GM23248 (cell line): ENCODE measurements around the gene RNF214. TPM values are rescaled to one million over a fixed set of nuclear protein-coding genes. Genes with fewer than 3 reads are reported as not detected.
A peak's percentile ranks its signal among the peaks of the same experiment; 100 is the strongest.

Experiments used
- DNase-seq: peaks from one replicate; pipeline ENCODE4 v3.0.0-alpha.2; 2015
- H2AFZ ChIP-seq: fragments of 200-600 bp; sonication (generic); 2 replicates; pipeline ENCODE4 v1.6.1; 2016; ENCODE audit warnings: antibody characterized with exemption
- H3F3A ChIP-seq: fragments of 200-600 bp; sonication (generic); 2 replicates; pipeline ENCODE4 v1.6.1; 2016; ENCODE audit warnings: mild to moderate bottlenecking, antibody characterized with exemption, mixed run types; ENCODE audit not compliant: insufficient read depth
- H3K27ac ChIP-seq: fragments of 200-600 bp; sonication (generic); 2 replicates; pipeline ENCODE4 v1.5.1; 2016; ENCODE audit warnings: mild to moderate bottlenecking
- H3K27me3 ChIP-seq: fragments of 200-600 bp; sonication (generic); replicated peaks from 2 replicates; pipeline ENCODE4 v1.6.1; 2016; ENCODE audit warnings: mild to moderate bottlenecking; ENCODE audit not compliant: insufficient read depth
- H3K36me3 ChIP-seq: fragments of 200-600 bp; sonication (generic); 2 replicates; pipeline ENCODE4 v1.6.1; 2016; ENCODE audit warnings: low read depth, mild to moderate bottlenecking
- H3K4me1 ChIP-seq: fragments of 200-600 bp; sonication (generic); 2 replicates; pipeline ENCODE4 v1.6.1; 2016; ENCODE audit warnings: mild to moderate bottlenecking; ENCODE audit not compliant: insufficient read depth
- H3K4me2 ChIP-seq: fragments of 200-600 bp; sonication (generic); one replicate; pipeline ENCODE4 v1.6.1; 2016; ENCODE audit warnings: mild to moderate bottlenecking; ENCODE audit not compliant: unreplicated experiment
- H3K4me3 ChIP-seq: fragments of 200-600 bp; sonication (generic); 2 replicates; pipeline ENCODE4 v1.5.1; 2016; ENCODE audit warnings: mild to moderate bottlenecking
- H3K79me2 ChIP-seq: fragments of 200-600 bp; sonication (generic); 2 replicates; pipeline ENCODE4 v1.6.1; 2016; ENCODE audit warnings: mild to moderate bottlenecking; ENCODE audit not compliant: insufficient read depth
- H3K9ac ChIP-seq: fragments of 200-600 bp; sonication (generic); 2 replicates; pipeline ENCODE4 v1.6.1; 2016; ENCODE audit warnings: mild to moderate bottlenecking
- H3K9me2 ChIP-seq: fragments of 200-600 bp; sonication (generic); 2 replicates; pipeline ENCODE4 v1.6.1; 2016; ENCODE audit warnings: mixed run types, mild to moderate bottlenecking, moderate library complexity; ENCODE audit not compliant: insufficient read depth
- H3K9me3 ChIP-seq: fragments of 200-600 bp; sonication (generic); one replicate; pipeline ENCODE4 v1.6.1; 2017; ENCODE audit warnings: low read depth
- H4K20me1 ChIP-seq: fragments of 200-600 bp; sonication (generic); 2 replicates; pipeline ENCODE4 v1.6.0; 2016; ENCODE audit not compliant: insufficient read depth
- EZH2 ChIP-seq: fragments of 200-600 bp; sonication (generic); IDR thresholded peaks from 2 replicates; pipeline ENCODE4 v1.6.1; 2018; ENCODE audit warnings: antibody characterized with exemption, mild to moderate bottlenecking; ENCODE audit not compliant: insufficient read depth, poor library complexity, severe bottlenecking
- EZH2phosphoT487 ChIP-seq: fragments of 200-600 bp; sonication (generic); IDR thresholded peaks from 2 replicates; pipeline ENCODE4 v1.6.1; 2018; ENCODE audit warnings: antibody characterized with exemption, moderate library complexity, mild to moderate bottlenecking, low read depth; ENCODE audit not compliant: insufficient read depth
- WGBS, 2 experiments: methylation state at CpG; one replicate each; pipeline ENCODE4 v1.1.6; 2015 to 2017; ENCODE audit warnings: low lambda C conversion rate in 2 of 2, low coverage in 1 of 2; ENCODE audit errors: missing lambda C conversion rate in 2 of 2; 5-methylcytosine and 5-hydroxymethylcytosine counted together
- in situ Hi-C: fragments of 300-500 bp; cut with MboI; formaldehyde crosslinking; loops from 2 replicates; pipeline ENCODE4 v1.15.0; 2020
- polyA plus RNA-seq: library from polyadenylated mRNA; unstranded; fragments of >200 nt; fragmentation: Nextera tagmentation; extraction: Ambion mirVana; gene quantifications from 2 replicates; pipeline ENCODE4 v1.2.1, GENCODE V29; 2016
- total RNA-seq: library from RNA; depleted of rRNA; stranded (reverse); fragments of >200 nt; shearing (Covaris generic); gene quantifications from 2 replicates; pipeline ENCODE4 v1.2.3, GENCODE V29; 2014

RNF214 gene
- total and polyA plus RNA-seq, 2 experiments from 2014 or later = 5.8 to 11.3 TPM

DNA sequence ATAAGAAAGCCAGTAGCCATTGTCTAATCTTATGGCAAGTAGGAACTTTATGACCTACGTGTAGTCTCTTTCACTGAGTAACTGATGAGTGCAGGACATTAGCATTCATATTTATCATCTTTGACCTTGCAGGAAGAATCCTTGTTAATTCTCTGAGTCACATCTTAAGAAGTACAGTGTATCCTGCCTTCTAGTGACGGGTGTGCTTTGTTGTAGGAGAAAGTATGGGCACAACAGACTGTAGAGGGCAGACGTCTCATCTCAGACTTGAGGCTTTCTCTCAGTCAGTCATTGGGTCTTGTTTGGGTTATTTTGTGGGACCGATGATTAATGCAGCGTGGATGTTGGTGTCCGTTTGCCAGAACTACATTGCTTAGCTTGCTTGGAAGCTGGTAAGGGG lies 6.8 kb downstream of the RNF214 start:
- Histone ChIP-seq H3K27me3 (no peaks in the 10 kb centered on the region), H3K36me3 (peaks cover 8% of the 10 kb centered on the region; the same call in 1 of the 2 replicates), H3F3A (peaks cover 24% of the 10 kb centered on the region), H3K79me2 (peaks cover 17% of the 10 kb centered on the region), H3K4me1 (peaks cover 13% of the 10 kb centered on the region), H3K4me3 (no peak overlapping the region), H3K9ac (peak overlapping the region; percentile 67), H4K20me1 (no peaks in the 10 kb centered on the region), H2AFZ (no peak overlapping the region), H3K9me2 (no peaks in the 10 kb centered on the region), H3K9me3 (no peaks in the 10 kb centered on the region), H3K4me2 (peak overlapping the region; percentile 62), H3K27ac (peak overlapping the region; percentile 90)
- in situ Hi-C loops = no loop called here
- 1 to 3% methylated on average over 6 of the region's 6 CpGs for WGBS, 2 experiments
- TF ChIP-seq EZH2phosphoT487 (no peak), EZH2 (no peak)
- peak; percentile 97 for DNase-seq

DNA sequence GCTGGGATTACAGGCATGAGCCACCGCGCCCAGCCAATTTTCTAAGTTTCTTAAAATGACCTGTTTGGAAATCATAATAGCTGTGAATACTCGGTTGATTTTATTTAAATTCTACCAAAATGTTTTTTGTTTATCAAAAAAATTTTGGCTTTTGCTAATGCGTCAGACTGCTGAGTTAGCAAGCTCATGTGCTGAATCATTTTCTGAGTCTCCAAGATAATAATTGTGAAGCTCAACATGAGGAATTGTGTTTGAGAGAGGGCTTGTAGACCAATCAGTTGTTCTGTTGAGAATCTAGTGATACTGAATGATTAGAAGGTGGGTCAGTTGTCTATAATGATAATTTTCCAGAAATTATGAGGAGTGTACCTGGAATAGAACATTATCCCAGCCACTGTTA lies 15.9 kb downstream of the RNF214 start:
- H3K4me2 ChIP-seq = no peak overlapping the region
- no peak for TF ChIP-seq EZH2
- no peak for TF ChIP-seq EZH2phosphoT487
- no peaks in the 10 kb centered on the region for H3K9me2 ChIP-seq
- no peak for DNase-seq
- H3K9me3 ChIP-seq = no peaks in the 10 kb centered on the region
- H3F3A ChIP-seq = no peaks in the 10 kb centered on the region
- no peaks in the 10 kb centered on the region for H4K20me1 ChIP-seq
- WGBS, 2 experiments = 99 to 100% methylated on average over 4 of the region's 4 CpGs
- H2AFZ ChIP-seq = no peak overlapping the region
- H3K27ac ChIP-seq = no peak overlapping the region
- H3K9ac ChIP-seq = no peak overlapping the region
- peaks cover 28% of the 10 kb centered on the region for H3K36me3 ChIP-seq
- no peaks in the 10 kb centered on the region for H3K4me1 ChIP-seq
- H3K27me3 ChIP-seq = no peaks in the 10 kb centered on the region
- H3K79me2 ChIP-seq = no peaks in the 10 kb centered on the region
- no peak overlapping the region for H3K4me3 ChIP-seq
- in situ Hi-C loops = no loop called here

DNA sequence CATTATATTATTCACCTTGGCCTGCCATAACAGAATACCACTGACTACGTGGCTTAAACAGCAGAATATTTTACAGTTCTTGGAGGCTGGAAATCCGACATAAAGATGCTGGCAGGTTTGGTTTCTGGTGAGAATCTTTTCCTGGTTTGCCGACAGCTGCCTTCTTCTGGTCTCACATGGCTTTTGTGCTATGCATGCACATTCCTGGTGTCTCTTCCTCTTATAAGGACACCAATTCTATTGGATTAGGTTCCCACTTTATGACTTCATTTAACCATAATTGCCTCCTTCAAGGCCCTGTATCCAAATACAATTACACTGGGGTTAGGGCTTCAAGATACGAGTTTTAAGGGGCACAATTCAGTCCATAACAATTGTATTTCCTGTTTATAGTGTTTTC lies 17.1 kb downstream of the RNF214 start:
- TF ChIP-seq EZH2phosphoT487 (no peak), EZH2 (no peak)
- no peak for DNase-seq
- Histone ChIP-seq H3K36me3 (peaks cover 33% of the 10 kb centered on the region), H3K4me2 (no peak overlapping the region), H3K79me2 (no peaks in the 10 kb centered on the region), H3K27ac (no peak overlapping the region), H3F3A (no peaks in the 10 kb centered on the region), H3K9me3 (no peaks in the 10 kb centered on the region), H3K9me2 (no peaks in the 10 kb centered on the region), H3K27me3 (no peaks in the 10 kb centered on the region), H3K9ac (no peak overlapping the region), H3K4me3 (no peak overlapping the region), H4K20me1 (no peaks in the 10 kb centered on the region), H2AFZ (no peak overlapping the region), H3K4me1 (no peaks in the 10 kb centered on the region)
- in situ Hi-C loops = no loop called here
- WGBS, 2 experiments = 96 to 97% methylated on average over 4 of the region's 4 CpGs

GRCh38 chr11:117251506-117251905 lies 19.0 kb downstream of the RNF214 start:
- Histone ChIP-seq H3K4me3 (no peak overlapping the region), H3K9me2 (no peaks in the 10 kb centered on the region), H2AFZ (no peak overlapping the region), H3K9ac (no peak overlapping the region), H3K79me2 (no peaks in the 10 kb centered on the region), H3K4me2 (no peak overlapping the region), H3F3A (0 out of 2 replicates have a peak, but pooled peaks cover 7% of the 10 kb centered on the region), H3K9me3 (no peaks in the 10 kb centered on the region), H3K27ac (no peak overlapping the region), H3K27me3 (no peaks in the 10 kb centered on the region), H3K4me1 (0 out of 2 replicates have a peak, but pooled peaks cover 5% of the 10 kb centered on the region), H4K20me1 (no peaks in the 10 kb centered on the region), H3K36me3 (peaks cover 21% of the 10 kb centered on the region)
- TF ChIP-seq EZH2 (no peak), EZH2phosphoT487 (no peak)
- in situ Hi-C loops = no loop called here
- WGBS, 2 experiments = 88 to 90% methylated on average over 3 to 10 of the region's 10 CpGs
- no peak for DNase-seq

- Histone ChIP-seq H3K9me3 (no peaks in the 10 kb centered on the region), H3K27ac (peak overlapping the region; percentile 32; the same call in 1 of the 2 replicates), H3F3A (peaks cover 23% of the 10 kb centered on the region), H3K9me2 (no peaks in the 10 kb centered on the region), H3K4me3 (no peak overlapping the region), H2AFZ (no peak overlapping the region), H3K4me1 (peaks cover 27% of the 10 kb centered on the region), H4K20me1 (no peaks in the 10 kb centered on the region), H3K79me2 (no peaks in the 10 kb centered on the region), H3K9ac (no peak overlapping the region), H3K4me2 (no peak overlapping the region), H3K36me3 (peaks cover 12% of the 10 kb centered on the region; the same call in 1 of the 2 replicates), H3K27me3 (no peaks in the 10 kb centered on the region)
- TF ChIP-seq EZH2 = no peak
- 77 to 84% methylated on average over 3 of the region's 3 CpGs for WGBS, 2 experiments
- DNase-seq = no peak
- in situ Hi-C loops = no loop called here
Measured at GRCh38 chr11:117255966-117256365, 23.5 kb downstream of the RNF214 start.
